OCI-LY1 (cell line): Measurements from ENCODE around the gene CCDC66.

Experiments used
- CTCF ChIP-seq: fragments of 200-600 bp; sonication (generic), shearing (Covaris generic); IDR thresholded peaks from 2 replicates; pipeline ENCODE4 v1.5.1; 2017; ENCODE audit warnings: mild to moderate bottlenecking, antibody characterized with exemption, low read length, moderate library complexity, mixed read lengths
- EZH2 ChIP-seq: fragments of 200-600 bp; sonication (generic), shearing (Covaris generic); IDR thresholded peaks from 2 replicates; pipeline ENCODE4 v1.8.0; 2017; ENCODE audit warnings: borderline replicate concordance, mixed run types, mild to moderate bottlenecking, antibody characterized with exemption, low read length, moderate library complexity, mixed read lengths

GRCh38 chr3:56620371-56620770 lies 63.4 kb downstream of the CCDC66 start:
- TF ChIP-seq CTCF (no peak), EZH2 (no peak)
